ENCODE measurements around the gene MAP1S. TPM values are rescaled to one million over a fixed set of nuclear protein-coding genes. Genes with fewer than 3 reads are reported as not detected.

The MAP1S gene
- total and polyA plus RNA-seq, 2 of the 8 experiments (the other 6 are each of a cell fraction or from before 2014, with no cell fraction given) = 66.7 to 115 TPM

DNA sequence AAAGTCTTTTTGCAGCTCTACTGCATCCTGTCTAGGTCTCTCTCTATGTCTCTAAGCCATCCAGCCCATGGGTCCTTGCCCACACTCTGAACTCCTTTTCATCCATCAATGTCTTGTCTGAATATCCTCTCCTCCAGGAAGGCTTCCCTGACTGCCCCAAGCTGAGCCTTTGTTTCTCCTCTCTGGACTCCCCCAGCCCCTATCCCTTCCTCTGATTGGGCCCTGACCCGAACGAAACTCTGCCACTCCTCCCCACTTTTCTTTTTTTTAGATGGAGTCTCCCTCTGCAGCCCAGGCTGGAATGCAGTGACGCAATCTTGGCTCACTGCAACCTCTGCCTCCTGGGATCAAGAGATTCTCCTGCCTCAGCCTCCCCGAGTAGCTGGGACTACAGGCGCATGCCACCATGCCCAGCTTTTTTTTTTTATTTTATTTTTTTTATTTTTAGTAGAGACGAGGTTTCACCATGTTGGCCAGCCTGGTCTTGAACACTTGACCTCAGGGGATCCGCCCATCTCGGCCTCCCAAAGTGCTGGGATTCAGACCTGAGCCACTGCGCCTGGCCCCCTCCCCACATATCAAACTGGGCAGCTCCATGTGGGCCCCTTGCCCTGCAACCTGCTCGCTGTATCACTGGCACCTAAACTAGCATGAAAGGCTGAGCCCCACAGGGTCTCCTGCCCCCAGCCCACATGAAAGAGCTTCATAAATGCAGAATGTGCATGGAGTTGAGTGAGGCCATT is 30.3 kb upstream of the MAP1S start:
- peak overlapping the region; percentile 20 for H4K5ac ChIP-seq (ENCODE audit: insufficient read length, low read depth, low read length)
- peak overlapping the region; percentile 96 for H2BK12ac ChIP-seq (ENCODE audit: low read depth, low read length)
- TF ChIP-seq JUND (IDR thresholded peaks at IDR 0.05; ENCODE audit: low read length) = 0 out of 2 replicates have a peak, but pooled peaks have one; percentile 52
- peak; percentile 89 for TF ChIP-seq CEBPB (IDR thresholded peaks at IDR 0.05; ENCODE audit: low read depth, low read length)
- TF ChIP-seq SAP30 (IDR thresholded peaks at IDR 0.05; ENCODE audit: insufficient read depth, insufficient replicate concordance, low read length) = peak; percentile 22
- no peak for TF ChIP-seq SP4 (IDR thresholded peaks at IDR 0.05; ENCODE audit: low read length)
- TF ChIP-seq TEAD4 (IDR thresholded peaks at IDR 0.05; ENCODE audit: low read depth, low read length) = peak; percentile 56; the same call in 1 of the 2 replicates
- TF ChIP-seq ATF3 (IDR thresholded peaks at IDR 0.05; ENCODE audit: insufficient read depth, low read depth, low read length) = 0 out of 2 replicates have a peak, but pooled peaks have one; percentile 48
- no peak for TF ChIP-seq NRF1 (IDR thresholded peaks at IDR 0.05; ENCODE audit: low read depth, low read length)
- TF ChIP-seq CBX5 (IDR thresholded peaks at IDR 0.05; ENCODE audit: low read depth, low read length) = no peak
- peak overlapping the region; percentile 88 to 90 for H3K4me2 ChIP-seq (ENCODE audit: insufficient read depth in 1 of 2, low read depth in 2 of 2, low read length in 2 of 2)
- no peaks in the 10 kb centered on the region for H3K36me3 ChIP-seq (ENCODE audit: control insufficient read depth in 2 of 4, insufficient read depth in 4 of 4, low read length in 3 of 4)
- H3K23me2 ChIP-seq (ENCODE audit: low read depth, low read length) = peaks cover 15% of the 10 kb centered on the region
- peak overlapping the region; percentile 94; the same call in 1 of the 2 replicates for H2BK15ac ChIP-seq (ENCODE audit: low read length)
- peaks cover 6% of the 10 kb centered on the region for H3K79me1 ChIP-seq (ENCODE audit: low read depth, low read length)
- peaks cover 11 to 20% of the 10 kb centered on the region in 2 experiments for H3K79me2 ChIP-seq (ENCODE audit: control insufficient read depth in 1 of 2, insufficient read depth in 2 of 2, low read length in 2 of 2)
- peak overlapping the region; percentile 55 to 97 (median 78); a peak in 7 of 8 replicates for H3K4me3 ChIP-seq (ENCODE audit: extremely low read depth in 1 of 4, insufficient read depth in 2 of 4, low read depth in 3 of 4, low read length in 4 of 4)
- ChIA-PET CTCF (ENCODE audit: partially characterized antibody) (interaction anchor here (0.6 to 3.4 kb wide), 14 partner anchors 10 to 888 kb away, joined by 3 to 16 read pairs (median 3); no protein-coding TSS in a partner anchor), POLR2A (ENCODE audit: partially characterized antibody) (interaction anchor here (0.7 to 2.3 kb wide), 5 partner anchors 10 to 20 kb away, joined by 3 to 7 read pairs (median 5); no protein-coding TSS in a partner anchor)
- H4K8ac ChIP-seq (ENCODE audit: extremely low read depth, insufficient read depth, low read length) = no peak overlapping the region
- H3K4ac ChIP-seq (replicated peaks; ENCODE audit: insufficient read length, low read depth, low read length) = no peak overlapping the region
- peak overlapping the region; percentile 92 for H2BK120ac ChIP-seq (replicated peaks; ENCODE audit: low read depth, low read length)
- no peaks in the 10 kb centered on the region for H3K27me3 ChIP-seq (replicated peaks in 1 of 4; ENCODE audit: control insufficient read depth in 3 of 4, extremely low read depth in 1 of 4, insufficient read depth in 3 of 4, low read length in 3 of 4)
- no peaks in the 10 kb centered on the region for H3K9me3 ChIP-seq (ENCODE audit: insufficient read depth in 2 of 2, low read depth in 1 of 2, low read length in 1 of 2)
- no peak overlapping the region for H3K9ac ChIP-seq (replicated peaks in 1 of 4; ENCODE audit: extremely low read depth in 1 of 4, low read depth in 3 of 4, low read length in 3 of 4)
- 63% methylated on average over 10 of the region's 10 CpGs; no CpG with 5 or more reads in 1 of the 2 experiments for WGBS, 2 experiments (ENCODE audit: extremely low coverage in 1 of 2, insufficient coverage in 1 of 2, insufficient read length in 1 of 2, insufficient replicate concordance in 2 of 2, low coverage in 1 of 2, low lambda C conversion rate in 2 of 2, missing lambda C conversion rate in 1 of 2)
- H3K27ac ChIP-seq (ENCODE audit: low read depth, low read length) = no peak overlapping the region
- H4K91ac ChIP-seq (replicated peaks; ENCODE audit: insufficient read length, low read length) = peak overlapping the region; percentile 86
- H3K18ac ChIP-seq (ENCODE audit: extremely low read depth, low read length) = peak overlapping the region; percentile 7
- H3K14ac ChIP-seq (ENCODE audit: insufficient read length) = no peak overlapping the region
- H2BK5ac ChIP-seq (ENCODE audit: low read depth, low read length) = peak overlapping the region; percentile 37; the same call in 1 of the 2 replicates
- no peak overlapping the region for H3K23ac ChIP-seq (ENCODE audit: insufficient read length)
- H3K4me1 ChIP-seq (replicated peaks in 1 of 4; ENCODE audit: control insufficient read depth in 3 of 4, insufficient read depth in 4 of 4, low read length in 3 of 4) = peaks cover 5 to 15% (median 11%) of the 10 kb centered on the region in 4 experiments
- H2BK20ac ChIP-seq (ENCODE audit: low read length) = peak overlapping the region; percentile 87
- H2AFZ ChIP-seq (ENCODE audit: low read length) = 0 out of 2 replicates have a peak overlapping the region, but pooled peaks have one; percentile 23
- DNase-seq (ENCODE audit: low read depth in 1 of 2, low spot score in 2 of 2) (peak in 1 of 2 experiments; percentile 64), FAIRE-seq (no peak)
- H3K56ac ChIP-seq (replicated peaks; ENCODE audit: insufficient read length, low read depth, low read length) = peak overlapping the region; percentile 34
- H4K20me1 ChIP-seq (replicated peaks in 1 of 2; ENCODE audit: control insufficient read depth in 1 of 2, insufficient read depth in 2 of 2, low read length in 2 of 2) = peaks cover 0 to 7% of the 10 kb centered on the region in 2 experiments
- H2AK5ac ChIP-seq (ENCODE audit: low read depth, low read length) = peak overlapping the region; percentile 1; the same call in 1 of the 2 replicates
